Activated gamma-delta T cell treated with anti-CD3 and anti-CD28 coated beads, Interleukin-2, amount 50 U/mL, for 16 hours (primary cell): Measurements from ENCODE around the gene WDR6.

ENCODE experiments used
- DNase-seq: peaks from one replicate; pipeline ENCODE4 v3.0.0-alpha.2; 2020; ENCODE audit warnings: low read depth

The WDR6 gene

GRCh38 chr3:49013738-49014660 lies 6.8 kb downstream of the WDR6 start:
- no peak for DNase-seq

- DNase-seq = no peak
Observed at GRCh38 chr3:49015072-49015471, 7.9 kb downstream of the WDR6 start.

GRCh38 chr3:49015765-49016164 lies 8.6 kb downstream of the WDR6 start:
- no peak for DNase-seq

- DNase-seq = no peak
Observed at GRCh38 chr3:49016414-49017228, 9.4 kb downstream of the WDR6 start.

GRCh38 chr3:49017229-49017970 lies 10.2 kb downstream of the WDR6 start:
- no peak for DNase-seq

- DNase-seq = no peak
Observed at GRCh38 chr3:49017971-49018706, 10.9 kb downstream of the WDR6 start, which contains the start of gene DALRD3. Gene DALRD3, minus strand, starts transcription at chr3:49018580. Its CDS starts 16 bp downstream, at chr3:49018564.

GRCh38 chr3:49018707-49019006 lies 11.5 kb downstream of the WDR6 start:
- DNase-seq = no peak

- no peak for DNase-seq
Observed at GRCh38 chr3:49019941-49020329, 12.7 kb downstream of the WDR6 start.

- no peak for DNase-seq
Observed at GRCh38 chr3:49020330-49021212, 13.4 kb downstream of the WDR6 start.

GRCh38 chr3:49021213-49021812 lies 14.1 kb downstream of the WDR6 start:
- DNase-seq = peak; percentile 98

- DNase-seq = peak; percentile 87
Observed at GRCh38 chr3:49021813-49022687, 14.9 kb downstream of the WDR6 start, which contains the start of gene NDUFAF3. Gene NDUFAF3, plus strand, starts transcription at chr3:49022121. Its CDS starts 24 bp downstream, at chr3:49022145.

- DNase-seq = no peak
Observed at GRCh38 chr3:49022688-49023171, 15.5 kb downstream of the WDR6 start.

- DNase-seq = no peak
Observed at GRCh38 chr3:49023775-49024174, 16.6 kb downstream of the WDR6 start.

GRCh38 chr3:49024449-49024848 lies 17.3 kb downstream of the WDR6 start:
- no peak for DNase-seq

- no peak for DNase-seq
Observed at GRCh38 chr3:49025005-49025792, 18.0 kb downstream of the WDR6 start.

- no peak for DNase-seq
Observed at GRCh38 chr3:49025793-49026520, 18.8 kb downstream of the WDR6 start.

- DNase-seq = no peak
Observed at GRCh38 chr3:49026536-49026935, 19.3 kb downstream of the WDR6 start.
